HUES48 (cell line): Measurements from ENCODE around the gene RNASE4.
A peak's percentile ranks its signal among the peaks of the same experiment; 100 is the strongest.
"Not testable (repeated sequence)": the region's sequence is repeated elsewhere in the genome, so short reads cannot be mapped to it uniquely, and the experiment has no call there.

ENCODE experiments used
- H3K27ac ChIP-seq: one replicate; pipeline ENCODE4 v1.7.0; 2013; ENCODE audit warnings: low read depth, low read length, inconsistent platforms
- H3K27me3 ChIP-seq: 2 replicates; pipeline ENCODE4 v1.6.1; 2013; ENCODE audit warnings: mild to moderate bottlenecking, low read length; ENCODE audit not compliant: control insufficient read depth, insufficient read depth
- H3K36me3 ChIP-seq: 2 replicates; pipeline ENCODE4 v1.6.1; 2013; ENCODE audit warnings: low read length; ENCODE audit not compliant: control insufficient read depth, insufficient read depth
- H3K4me1 ChIP-seq: 2 replicates; pipeline ENCODE4 v1.6.1; 2013; ENCODE audit warnings: mild to moderate bottlenecking, low read length; ENCODE audit not compliant: control insufficient read depth, insufficient read depth
- H3K4me3 ChIP-seq: 2 replicates; pipeline ENCODE4 v1.5.1; 2013; ENCODE audit warnings: mild to moderate bottlenecking, low read depth, low read length
- H3K9ac ChIP-seq: 2 replicates; pipeline ENCODE4 v1.6.1; 2013; ENCODE audit warnings: mild to moderate bottlenecking, low read depth, low read length, moderate library complexity
- H3K9me3 ChIP-seq: 2 replicates; pipeline ENCODE4 v1.6.1; 2013; ENCODE audit warnings: low read length; ENCODE audit not compliant: control insufficient read depth, insufficient read depth

RNASE4 gene

GRCh38 chr14:20699931-20700330, 15.6 kb downstream of the RNASE4 start:
- H3K9me3 ChIP-seq: peaks cover 14% of the 10 kb centered on the region
- H3K36me3 ChIP-seq: no peaks in the 10 kb centered on the region
- H3K27ac ChIP-seq: no peak overlapping the region
- H3K4me1 ChIP-seq: 0 out of 2 replicates have a peak, but pooled peaks cover 3% of the 10 kb centered on the region
- H3K9ac ChIP-seq: no peak overlapping the region
- H3K4me3 ChIP-seq: no peak overlapping the region
- no peaks in the 10 kb centered on the region for H3K27me3 ChIP-seq

DNA sequence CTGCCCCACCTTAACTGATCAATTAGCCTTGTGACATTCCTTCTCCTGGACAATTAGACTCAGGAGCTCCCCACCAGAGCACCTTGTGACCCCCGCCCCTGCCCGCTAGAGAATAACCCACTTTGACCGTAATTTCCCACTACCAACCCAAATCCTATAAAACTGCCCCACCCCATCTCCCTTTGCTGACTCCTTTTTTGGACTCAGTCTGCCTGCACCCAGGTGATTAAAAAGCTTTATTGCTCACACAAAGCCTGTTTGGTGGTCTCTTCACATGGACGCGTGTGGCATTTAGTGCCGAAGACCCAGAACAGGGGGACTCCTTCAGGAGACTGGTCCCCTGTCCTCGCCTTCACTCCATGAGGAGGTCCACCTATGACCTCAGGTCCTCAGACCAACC, 16.6 kb downstream of the RNASE4 start:
- not testable (repeated sequence) for H3K4me1 ChIP-seq, H3K27me3 ChIP-seq, H3K4me3 ChIP-seq, H3K9ac ChIP-seq, H3K36me3 ChIP-seq, H3K27ac ChIP-seq
- peaks cover 25% of the 10 kb centered on the region for H3K9me3 ChIP-seq

DNA sequence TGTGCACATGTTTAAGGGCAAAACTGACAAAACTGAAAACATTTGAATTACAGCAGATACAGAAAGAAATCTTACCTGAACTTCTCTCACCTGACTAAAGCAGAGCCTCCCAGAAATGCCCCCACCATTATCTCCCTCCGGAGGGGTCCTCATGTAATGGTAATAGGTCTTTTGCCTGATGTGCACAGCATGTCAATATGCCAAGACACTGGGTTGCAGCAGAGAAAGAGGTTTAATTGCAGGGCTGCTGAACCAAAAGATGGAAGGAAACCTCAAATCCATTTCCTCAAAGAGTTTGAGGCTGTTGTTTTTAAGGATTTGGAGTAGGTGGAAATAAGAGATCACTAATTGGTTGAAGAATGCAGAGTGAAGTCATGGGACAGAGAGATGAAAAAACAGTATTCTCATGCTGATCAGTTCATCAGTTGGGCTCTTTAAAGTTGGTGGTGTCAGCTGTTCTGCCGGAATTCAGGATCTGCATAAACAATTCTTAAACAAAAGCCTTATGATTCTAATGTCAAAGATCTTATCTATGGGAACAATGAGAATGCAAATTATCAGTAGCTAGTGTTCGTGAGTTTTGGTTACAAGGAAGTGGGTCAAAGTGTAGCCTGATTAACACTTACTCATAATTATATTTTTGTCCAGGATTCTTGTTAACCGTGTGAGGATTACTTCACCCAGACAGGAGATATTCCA, 22.4 kb downstream of the RNASE4 start:
- Histone ChIP-seq H3K9me3 (peaks cover 41% of the 10 kb centered on the region), H3K36me3 (no peaks in the 10 kb centered on the region), H3K27me3 (no peaks in the 10 kb centered on the region), H3K4me1 (peaks cover 13% of the 10 kb centered on the region; the same call in 1 of the 2 replicates), H3K27ac (peak overlapping the region; percentile 95), H3K9ac (peak overlapping the region; percentile 30; the same call in 1 of the 2 replicates), H3K4me3 (0 out of 2 replicates have a peak overlapping the region, but pooled peaks have one; percentile 23)

DNA sequence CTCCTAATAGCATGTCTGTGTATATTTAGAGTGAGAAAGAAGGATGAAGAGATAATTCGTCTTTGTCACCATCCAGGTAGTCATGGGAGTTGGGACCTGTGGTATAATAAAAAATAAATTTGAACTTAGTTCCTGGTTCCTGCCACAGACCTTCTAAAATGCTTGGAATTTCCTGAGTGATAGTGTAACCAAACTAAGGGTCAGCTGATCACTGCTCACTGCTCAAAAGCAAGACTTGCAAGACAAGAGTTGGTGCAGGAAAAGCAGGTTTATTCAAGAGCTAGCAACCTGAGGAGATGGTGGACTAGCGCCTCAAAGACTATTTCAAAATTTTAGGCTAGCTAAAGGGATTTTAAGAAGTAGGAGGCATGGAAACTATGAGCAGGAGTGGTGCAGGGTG, 23.3 kb downstream of the RNASE4 start:
- H3K36me3 ChIP-seq: no peaks in the 10 kb centered on the region
- H3K4me1 ChIP-seq: peaks cover 13% of the 10 kb centered on the region; the same call in 1 of the 2 replicates
- H3K9me3 ChIP-seq: peaks cover 41% of the 10 kb centered on the region
- H3K27ac ChIP-seq: peak overlapping the region; percentile 95
- H3K27me3 ChIP-seq: no peaks in the 10 kb centered on the region
- no peak overlapping the region for H3K4me3 ChIP-seq
- no peak overlapping the region; the same call in 1 of the 2 replicates for H3K9ac ChIP-seq

GRCh38 chr14:20711261-20711660, 26.9 kb downstream of the RNASE4 start:
- H3K27ac ChIP-seq: no peak overlapping the region
- peaks cover 13% of the 10 kb centered on the region; the same call in 1 of the 2 replicates for H3K4me1 ChIP-seq
- H3K4me3 ChIP-seq: no peak overlapping the region
- H3K9ac ChIP-seq: no peak overlapping the region
- H3K27me3 ChIP-seq: no peaks in the 10 kb centered on the region
- H3K36me3 ChIP-seq: no peaks in the 10 kb centered on the region
- peaks cover 17% of the 10 kb centered on the region for H3K9me3 ChIP-seq

GRCh38 chr14:20711685-20712084, 27.3 kb downstream of the RNASE4 start:
- Histone ChIP-seq H3K4me3 (no peak overlapping the region), H3K9me3 (peaks cover 15% of the 10 kb centered on the region), H3K36me3 (no peaks in the 10 kb centered on the region), H3K27ac (no peak overlapping the region), H3K27me3 (no peaks in the 10 kb centered on the region), H3K4me1 (peaks cover 13% of the 10 kb centered on the region; the same call in 1 of the 2 replicates), H3K9ac (no peak overlapping the region)

DNA sequence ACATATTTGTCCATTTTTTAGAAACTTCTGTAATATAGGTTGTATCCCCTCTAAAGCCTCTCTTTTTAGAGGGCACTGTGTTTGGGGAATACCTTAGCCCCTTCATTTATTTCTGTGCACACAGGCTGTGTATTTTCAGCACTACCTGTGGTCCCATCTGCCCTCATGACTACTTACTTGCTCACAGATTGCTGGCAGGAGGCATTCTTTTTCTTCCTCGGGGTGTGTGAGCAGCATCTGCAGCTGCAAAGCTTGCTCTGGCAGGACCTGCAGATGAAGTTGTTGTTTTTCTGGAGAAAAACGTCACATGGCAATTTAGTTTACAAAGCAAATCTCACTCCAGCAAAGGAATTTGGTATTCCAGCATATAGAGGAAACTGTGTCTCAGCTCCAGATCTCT, 28.5 kb downstream of the RNASE4 start:
- no peaks in the 10 kb centered on the region for H3K27me3 ChIP-seq
- peaks cover 9% of the 10 kb centered on the region; the same call in 1 of the 2 replicates for H3K9me3 ChIP-seq
- H3K4me3 ChIP-seq: no peak overlapping the region
- no peak overlapping the region for H3K27ac ChIP-seq
- H3K4me1 ChIP-seq: 0 out of 2 replicates have a peak, but pooled peaks cover 3% of the 10 kb centered on the region
- H3K9ac ChIP-seq: no peak overlapping the region
- no peaks in the 10 kb centered on the region for H3K36me3 ChIP-seq

- H3K9ac ChIP-seq: no peak overlapping the region
Observed at GRCh38 chr14:20714593-20715250, 30.4 kb downstream of the RNASE4 start.

DNA sequence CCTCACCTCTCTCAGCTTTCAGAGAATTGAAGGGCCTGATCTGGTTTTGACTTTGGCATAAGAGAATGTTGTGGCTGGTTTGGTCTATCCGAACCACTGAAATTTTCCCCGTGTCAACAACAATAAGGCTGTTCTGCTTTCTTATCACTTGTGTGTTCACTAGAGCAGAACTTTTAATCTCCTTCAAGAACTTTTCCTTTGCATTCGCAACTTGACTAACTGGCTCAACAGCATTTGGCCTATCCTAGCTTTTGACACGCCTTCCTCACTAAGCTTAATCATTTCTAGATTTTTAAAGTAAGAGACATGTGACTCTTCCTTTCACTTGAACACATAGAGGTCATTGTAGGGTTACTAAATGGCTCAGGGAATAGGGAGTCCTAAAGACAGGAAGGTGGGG, 35.4 kb downstream of the RNASE4 start:
- H3K9me3 ChIP-seq: no peaks in the 10 kb centered on the region
- H3K27me3 ChIP-seq: no peaks in the 10 kb centered on the region
- no peaks in the 10 kb centered on the region for H3K36me3 ChIP-seq
- H3K27ac ChIP-seq: no peak overlapping the region
- no peak overlapping the region for H3K9ac ChIP-seq
- no peak overlapping the region for H3K4me3 ChIP-seq
- no peaks in the 10 kb centered on the region for H3K4me1 ChIP-seq

More at GRCh38 chr14:20714593-20715250, 30.4 kb downstream of the RNASE4 start:
- no peaks in the 10 kb centered on the region for H3K4me1 ChIP-seq
- no peak overlapping the region for H3K4me3 ChIP-seq
- H3K36me3 ChIP-seq: no peaks in the 10 kb centered on the region
- no peaks in the 10 kb centered on the region for H3K9me3 ChIP-seq
- no peak overlapping the region for H3K27ac ChIP-seq
- no peaks in the 10 kb centered on the region for H3K27me3 ChIP-seq

DNA sequence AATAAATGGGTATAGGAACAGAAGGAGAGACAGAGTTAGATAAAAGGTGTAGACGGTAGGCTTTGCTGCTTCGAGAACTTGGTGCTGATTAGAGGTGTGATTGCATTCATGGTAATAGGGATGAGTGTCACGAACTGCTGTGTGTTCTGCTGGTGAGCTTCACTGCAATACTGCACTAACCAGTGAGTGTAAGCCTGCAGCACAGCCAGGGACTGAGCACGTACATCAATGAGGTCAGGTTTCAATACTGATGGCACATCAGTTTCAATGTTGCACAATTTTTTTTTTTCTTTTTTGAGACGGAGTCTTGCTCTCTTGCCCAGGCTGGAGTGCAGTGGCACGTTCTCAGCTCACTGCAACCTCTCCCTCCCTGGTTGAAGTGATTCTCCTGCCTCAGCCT, 36.4 kb downstream of the RNASE4 start:
- Histone ChIP-seq H3K27me3 (no peaks in the 10 kb centered on the region), H3K9me3 (no peaks in the 10 kb centered on the region), H3K27ac (no peak overlapping the region), H3K4me1 (no peaks in the 10 kb centered on the region), H3K36me3 (no peaks in the 10 kb centered on the region), H3K9ac (no peak overlapping the region), H3K4me3 (no peak overlapping the region)

DNA sequence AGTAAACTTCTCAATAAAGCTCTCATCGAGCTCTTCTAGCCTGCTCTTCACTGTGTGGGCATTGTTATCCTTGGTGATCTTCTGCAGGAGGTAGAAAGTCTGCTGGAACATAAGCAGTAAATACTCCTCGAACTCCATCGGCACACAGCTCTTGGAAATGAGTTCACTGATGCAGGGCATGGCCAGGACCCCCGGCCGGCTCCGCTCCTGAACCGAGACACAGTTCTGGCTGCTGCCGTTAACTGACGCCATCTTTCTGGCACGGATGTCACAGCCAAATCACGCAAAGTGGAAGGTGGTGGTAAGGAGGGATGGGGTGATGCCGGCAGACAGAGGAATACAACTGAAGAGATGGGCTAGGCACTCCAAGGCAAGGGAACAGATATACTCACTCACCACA, 37.7 kb downstream of the RNASE4 start:
- no peak overlapping the region for H3K9ac ChIP-seq

More for the DNA sequence above, 37.7 kb downstream of the RNASE4 start:
- no peaks in the 10 kb centered on the region for H3K27me3 ChIP-seq
- no peak overlapping the region for H3K4me3 ChIP-seq
- H3K27ac ChIP-seq: no peak overlapping the region
- H3K9me3 ChIP-seq: no peaks in the 10 kb centered on the region
- no peaks in the 10 kb centered on the region for H3K36me3 ChIP-seq
- H3K4me1 ChIP-seq: no peaks in the 10 kb centered on the region
